COR-L47 (cell line): ENCODE data around the gene C16orf89.
A peak's percentile ranks its signal among the peaks of the same experiment; 100 is the strongest.
"Not testable (repeated sequence)": the region's sequence is repeated elsewhere in the genome, so short reads cannot be mapped to it uniquely, and the experiment has no call there.

Experiments used
- DNase-seq: peaks from one replicate; lab custom pipeline; 2025; lab: John Stamatoyannopoulos, UW

Gene C16orf89

DNA sequence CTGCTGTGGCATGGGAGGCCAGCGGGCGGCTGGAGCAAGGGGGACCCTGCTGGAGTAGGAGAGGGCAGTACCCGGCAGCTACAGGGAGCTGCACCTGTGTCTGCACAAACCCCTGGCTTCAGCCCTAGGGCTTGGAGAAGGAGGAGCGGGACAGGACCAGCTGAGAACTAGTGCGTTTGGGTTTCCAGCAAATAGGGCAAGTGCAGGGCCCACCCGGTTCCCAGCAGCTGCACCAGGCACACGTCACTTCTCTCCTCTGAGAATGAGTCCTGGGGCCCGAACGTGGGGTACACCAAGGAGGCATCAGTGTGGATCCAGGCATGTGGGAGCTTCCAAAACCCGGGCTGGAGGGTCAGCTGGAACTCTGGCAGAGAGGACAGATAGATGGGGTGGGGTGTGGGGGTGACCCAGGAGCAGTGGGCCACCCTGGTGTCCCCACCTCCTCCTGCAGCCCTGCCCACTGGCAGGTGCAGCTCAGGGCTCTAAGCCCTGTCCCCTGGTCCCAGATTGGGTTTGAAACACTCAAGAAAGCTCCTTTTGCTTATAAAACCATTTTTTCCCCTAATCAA, 5.6 kb downstream of the C16orf89 start:
- no peak for DNase-seq

DNA sequence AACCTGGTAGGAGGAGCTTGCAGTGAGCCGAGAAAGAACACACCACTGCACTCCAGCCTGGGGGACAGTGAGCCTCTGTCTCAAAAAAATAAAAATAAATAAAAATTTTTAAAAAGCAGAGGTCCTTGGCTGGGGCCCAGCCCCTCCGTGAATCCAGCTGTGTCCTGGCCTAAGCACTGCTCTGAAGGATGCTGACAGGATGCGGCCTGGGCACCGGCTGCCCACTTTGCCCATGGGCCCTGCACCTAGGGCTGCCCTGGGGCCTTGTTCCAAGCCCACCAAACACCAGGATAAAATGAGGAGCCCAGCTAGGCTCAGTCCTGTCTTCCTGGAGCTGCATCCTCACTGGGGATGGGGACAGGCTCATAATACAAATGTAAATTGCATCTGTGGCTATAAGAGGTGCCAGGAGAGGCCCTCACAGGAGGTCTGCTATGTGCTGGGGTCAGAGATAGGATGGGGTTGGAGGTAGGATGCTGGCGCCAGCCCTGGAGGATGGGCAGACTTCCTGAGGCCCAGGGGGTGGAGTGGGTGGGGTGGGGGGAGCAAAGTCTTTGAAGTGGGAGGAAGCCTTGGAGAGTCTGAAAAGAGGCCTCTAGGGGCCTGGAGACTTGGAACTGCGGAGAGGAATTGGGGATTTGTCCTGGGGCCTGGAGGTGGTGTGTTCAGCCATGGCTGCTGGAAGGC, 6.2 kb downstream of the C16orf89 start:
- DNase-seq = no peak

DNA sequence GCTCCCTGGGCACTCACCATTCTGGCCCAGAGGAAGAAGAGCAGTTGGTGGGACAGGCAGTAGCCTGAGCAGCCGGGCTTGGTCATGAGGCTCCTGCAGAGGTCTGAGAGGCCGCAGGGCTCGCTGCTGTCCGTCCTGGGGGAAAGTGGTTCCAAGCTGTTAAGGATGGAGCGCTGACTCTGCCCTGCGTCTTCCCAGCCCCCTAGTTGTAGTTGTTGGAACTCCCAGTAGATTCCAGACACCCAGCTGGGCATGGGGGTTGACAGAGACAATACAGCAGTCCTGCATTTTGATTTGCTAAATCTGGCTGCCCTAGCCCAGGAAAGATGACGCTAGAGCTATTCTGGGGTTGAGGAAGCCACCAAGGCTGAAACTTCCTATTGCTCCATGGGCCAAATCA, 7.3 kb downstream of the C16orf89 start:
- DNase-seq = no peak

- DNase-seq = no peak
These were observed 9.4 kb downstream of the C16orf89 start for GRCh38 chr16:5056352-5056751.

DNA sequence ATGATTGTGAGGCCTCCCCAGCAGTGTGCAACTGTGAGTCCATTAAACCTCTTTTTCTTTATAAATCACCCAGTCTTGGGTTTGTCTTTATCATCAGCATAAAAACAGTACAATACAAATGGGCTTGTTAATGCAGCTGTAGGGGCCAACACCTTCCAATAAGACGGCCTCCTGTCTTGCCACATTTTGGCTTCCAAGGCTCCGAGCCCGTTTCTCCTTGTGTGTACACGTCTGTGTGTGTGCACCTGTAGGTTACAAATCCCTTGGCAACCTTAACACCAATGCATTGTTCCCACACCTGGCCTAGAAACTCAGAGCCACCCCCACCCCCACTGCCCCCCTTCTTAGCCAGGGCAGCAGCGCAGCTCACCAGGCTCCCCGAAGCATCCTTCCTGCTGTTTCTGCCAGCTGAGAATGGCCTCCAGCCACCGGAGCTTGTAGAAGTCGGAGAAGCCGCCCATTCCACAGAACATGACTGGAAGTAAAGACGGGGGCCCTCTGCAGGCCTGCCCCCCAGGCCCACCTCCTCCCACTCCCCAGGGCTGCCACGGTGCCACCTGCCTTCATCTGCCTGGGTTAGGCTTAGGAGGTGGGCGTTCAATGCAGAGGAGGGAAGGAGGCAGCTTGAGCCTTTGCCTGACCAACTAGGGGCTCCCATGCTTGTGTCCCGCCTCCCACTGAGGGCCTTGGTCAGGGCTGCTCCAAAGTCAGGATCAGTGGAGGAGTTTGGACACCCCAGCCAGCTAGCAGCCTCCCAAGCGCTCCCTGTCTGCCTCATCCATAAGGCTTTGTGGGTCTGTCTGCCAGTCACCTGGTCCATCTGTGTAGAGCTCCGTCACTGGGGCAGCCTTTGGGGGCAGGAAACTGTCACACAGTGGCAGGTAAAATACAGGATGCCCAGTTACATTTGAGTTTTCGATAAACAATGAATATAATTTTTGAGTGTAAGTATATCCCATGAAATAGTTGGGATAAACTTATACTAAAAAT, 10.6 kb downstream of the C16orf89 start:
- no peak for DNase-seq

DNA sequence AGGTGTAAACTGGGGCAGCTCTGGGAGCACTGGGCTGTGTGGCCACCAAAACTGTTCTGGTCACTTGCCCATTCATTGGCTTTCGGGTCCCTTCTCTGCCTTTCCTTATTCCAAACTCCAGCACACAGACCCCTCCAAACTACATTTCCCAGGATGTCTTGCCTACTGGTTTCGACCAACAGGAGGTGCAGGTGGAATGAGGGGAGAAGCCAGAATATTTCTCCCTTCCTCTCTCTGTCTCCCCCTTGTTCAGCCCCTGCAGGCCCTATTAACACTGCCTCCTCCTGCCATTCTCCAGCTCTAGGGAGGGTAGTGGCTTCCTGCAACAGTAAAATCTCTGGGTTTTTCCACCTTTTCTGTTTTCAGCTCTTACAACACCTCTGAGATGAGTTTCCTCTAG, 18.8 kb downstream of the C16orf89 start:
- DNase-seq = no peak

- DNase-seq = no peak
These were observed 20.1 kb downstream of the C16orf89 start for GRCh38 chr16:5045499-5046115.

DNA sequence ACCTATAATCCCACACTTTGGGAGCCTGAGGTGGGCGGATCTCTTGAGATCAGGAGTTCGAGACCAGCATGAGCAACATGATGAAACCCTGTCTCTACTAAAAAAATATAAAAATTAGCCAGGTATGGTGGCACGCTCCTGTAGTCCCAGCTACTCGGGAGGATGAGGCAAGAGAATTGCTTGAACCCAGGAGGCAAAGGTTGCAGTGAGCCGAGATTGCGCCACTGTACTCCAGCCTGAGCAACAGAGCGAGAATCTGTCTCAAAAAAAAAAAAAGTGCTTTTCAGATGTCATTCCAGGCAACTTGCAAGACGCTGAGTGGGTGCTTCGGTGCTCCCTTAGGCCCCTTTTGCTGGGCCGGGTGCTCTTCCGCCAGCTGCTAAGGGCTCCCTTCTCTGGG, 21.2 kb downstream of the C16orf89 start:
- not testable (repeated sequence) for DNase-seq

DNA sequence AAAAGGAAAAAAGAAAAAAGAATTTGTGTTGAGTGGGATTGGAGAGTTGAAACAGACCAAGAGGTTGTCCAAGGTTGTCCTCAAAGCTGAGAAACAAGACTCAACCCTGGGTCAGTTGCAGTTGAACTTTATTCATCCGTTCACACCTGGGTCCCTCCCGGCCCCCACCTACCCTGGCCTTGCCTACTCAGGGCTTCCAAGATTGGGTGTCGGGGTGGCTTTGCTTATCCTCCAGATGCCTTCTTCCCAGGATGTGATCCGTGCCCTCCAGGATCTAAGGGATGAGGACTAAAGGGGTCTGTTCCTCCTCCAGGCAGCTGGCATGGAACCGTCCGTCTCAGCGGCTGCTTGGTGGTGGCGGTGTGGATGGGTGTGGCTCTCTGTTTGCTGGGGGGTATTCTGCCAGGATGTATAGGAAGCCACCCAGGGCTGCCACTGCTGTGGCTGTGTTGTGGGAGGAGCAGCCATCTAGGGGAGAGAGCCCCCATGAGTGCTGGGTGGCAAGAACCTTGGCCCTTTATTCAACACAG, 21.7 kb downstream of the C16orf89 start:
- no peak for DNase-seq

- no peak for DNase-seq
These were observed 23.1 kb downstream of the C16orf89 start for GRCh38 chr16:5042574-5043171.

- DNase-seq = no peak
These were observed 24.1 kb downstream of the C16orf89 start for GRCh38 chr16:5041600-5042133.

- no peak for DNase-seq
These were observed 25.3 kb downstream of the C16orf89 start for GRCh38 chr16:5040451-5040850.

- DNase-seq = no peak
These were observed 29.3 kb downstream of the C16orf89 start for GRCh38 chr16:5036228-5037156.

DNA sequence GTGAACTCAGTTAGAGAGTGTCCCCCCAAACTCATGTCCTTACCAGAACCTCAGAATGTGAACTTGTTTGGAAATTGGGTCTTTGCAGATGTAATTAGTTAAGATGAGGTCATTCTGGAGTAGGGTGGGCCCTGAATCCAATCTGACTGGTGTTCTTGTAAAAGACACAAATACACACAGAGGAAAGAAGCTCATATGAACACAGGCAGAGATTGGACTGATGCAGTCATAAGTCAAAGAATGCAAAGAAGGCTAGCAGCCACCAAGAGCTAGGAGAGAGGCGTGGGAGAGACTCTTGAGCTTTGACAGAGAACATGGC, 29.9 kb downstream of the C16orf89 start:
- DNase-seq = no peak

DNA sequence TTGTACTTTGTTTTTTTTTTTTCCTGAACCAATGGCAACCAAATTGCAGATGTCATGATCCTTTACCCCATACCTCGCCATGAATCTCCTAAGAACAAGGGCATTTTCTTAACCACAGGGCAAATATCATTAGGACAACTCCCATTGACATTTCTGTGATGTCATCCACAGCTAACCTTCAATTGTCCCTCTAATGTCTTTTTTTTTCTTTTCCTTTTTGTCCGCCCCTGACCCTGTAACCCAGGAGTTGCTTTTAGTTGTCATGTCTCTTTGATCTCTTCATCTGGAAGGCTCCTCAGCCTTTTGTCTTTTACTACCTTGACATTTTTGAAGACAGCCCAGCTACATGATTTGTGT, 31.6 kb downstream of the C16orf89 start:
- DNase-seq = no peak

- peak; percentile 55 for DNase-seq
These were observed 32.2 kb downstream of the C16orf89 start, which contains the start of gene NAGPA for GRCh38 chr16:5033256-5034166. NAGPA (minus strand) TSS chr16:5033935; CDS start chr16:5033914, 21 bp downstream.

GRCh38 chr16:5032748-5033167, 33.0 kb downstream of the C16orf89 start:
- no peak for DNase-seq

DNA sequence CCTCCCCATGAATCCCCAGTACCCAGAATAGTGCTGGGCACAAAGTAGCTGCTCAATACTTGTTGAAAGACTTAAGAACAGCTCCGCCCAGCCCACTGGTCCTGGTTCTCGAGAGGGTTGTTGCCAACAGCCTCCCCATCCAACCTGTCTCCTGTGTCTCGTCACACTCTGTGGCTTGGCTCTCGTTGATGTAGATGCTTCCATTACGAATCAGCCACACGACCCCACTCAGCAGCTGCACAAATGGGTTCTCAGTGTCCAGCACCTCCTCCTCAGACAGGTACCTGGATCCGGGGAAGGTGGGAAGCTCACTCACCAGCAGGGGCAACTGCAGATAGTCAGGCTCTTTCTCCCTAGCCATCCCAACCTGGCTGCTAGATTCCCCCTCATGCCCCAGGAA, 34.2 kb downstream of the C16orf89 start:
- DNase-seq = no peak

DNA sequence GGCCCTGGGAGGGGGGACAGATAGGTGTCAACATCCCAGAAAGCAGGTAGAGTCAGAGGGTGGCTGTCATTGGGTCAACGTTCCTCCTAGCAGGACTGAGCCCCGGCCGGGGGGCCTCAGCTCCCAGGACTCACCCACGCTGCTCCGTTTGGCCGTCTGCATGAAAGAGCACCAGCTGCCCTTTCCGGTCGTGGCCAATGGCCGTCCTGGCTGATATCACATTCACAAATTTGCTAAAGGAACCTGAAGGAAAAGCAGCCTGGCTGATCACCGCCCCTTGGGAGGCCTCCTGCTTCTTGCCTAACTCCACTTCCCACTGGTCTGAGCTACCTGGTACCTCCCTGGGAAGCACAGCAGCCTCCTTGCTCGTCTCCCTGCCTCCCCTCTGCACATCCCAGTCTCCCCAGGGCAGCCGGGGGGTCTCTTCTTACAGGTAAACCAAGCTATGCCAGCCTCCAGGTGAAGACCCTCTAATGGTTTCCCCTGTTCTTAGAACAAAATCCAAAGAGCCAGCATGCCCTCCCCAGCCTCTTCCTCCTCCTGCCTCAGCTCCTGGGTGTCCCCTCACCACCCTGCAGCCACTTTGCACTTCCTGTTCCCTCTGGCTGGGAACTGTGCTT, 35.4 kb downstream of the C16orf89 start:
- DNase-seq = no peak
